ENCODE data around the gene FIGLA. TPM values are rescaled to one million over a fixed set of nuclear protein-coding genes. Genes with fewer than 3 reads are reported as not detected.

FIGLA gene
- total RNA-seq, 1 experiment from 2014 or later: not detected

- no peak for TF ChIP-seq USF1 (CRISPR knock-in tag; IDR thresholded peaks at IDR 0.05)
- no peak for TF ChIP-seq ZNF317 (CRISPR knock-in tag; IDR thresholded peaks at IDR 0.05; ENCODE audit: borderline replicate concordance, low read depth)
- TF ChIP-seq ZNF232 (CRISPR knock-in tag; IDR thresholded peaks at IDR 0.05): no peak
- TF ChIP-seq E2F4 (CRISPR knock-in tag; IDR thresholded peaks at IDR 0.05; ENCODE audit: borderline replicate concordance, low read depth): no peak
- no peak for TF ChIP-seq AR (CRISPR knock-in tag; IDR thresholded peaks at IDR 0.05)
- TF ChIP-seq ZNF396 (CRISPR knock-in tag; IDR thresholded peaks at IDR 0.05; ENCODE audit: borderline replicate concordance): no peak
- no peak for TF ChIP-seq TCF7 (CRISPR knock-in tag; IDR thresholded peaks at IDR 0.05; ENCODE audit: low read depth)
- TF ChIP-seq ZNF423 (CRISPR knock-in tag; IDR thresholded peaks at IDR 0.05): no peak
- no peak for TF ChIP-seq ATF3 (CRISPR knock-in tag; conservative IDR thresholded peaks at IDR 0.05)
- TF ChIP-seq PRRX2 (CRISPR knock-in tag; IDR thresholded peaks at IDR 0.05): no peak
- no peak for TF ChIP-seq HMGXB4 (CRISPR knock-in tag; IDR thresholded peaks at IDR 0.05)
- TF ChIP-seq FOXK1 (CRISPR knock-in tag; IDR thresholded peaks at IDR 0.05): no peak
- TF ChIP-seq MAX (CRISPR knock-in tag; IDR thresholded peaks at IDR 0.05): no peak
- TF ChIP-seq ZMAT4 (CRISPR knock-in tag; IDR thresholded peaks at IDR 0.05): no peak
- TF ChIP-seq HMGA2 (CRISPR knock-in tag; IDR thresholded peaks at IDR 0.05): no peak
- no peak for TF ChIP-seq TP53 (CRISPR knock-in tag; IDR thresholded peaks at IDR 0.05)
- no peak for TF ChIP-seq NR1H2 (CRISPR knock-in tag; IDR thresholded peaks at IDR 0.05)
- TF ChIP-seq GRHL2 (CRISPR knock-in tag; IDR thresholded peaks at IDR 0.05; ENCODE audit: insufficient replicate concordance, severe bottlenecking): no peak
- no peak for TF ChIP-seq PREB (CRISPR knock-in tag; IDR thresholded peaks at IDR 0.05; ENCODE audit: borderline replicate concordance)
- H3K4me3 Mint-ChIP-seq: no peak overlapping the region
- peaks cover 36% of the 10 kb centered on the region for H3K27me3 Mint-ChIP-seq (ENCODE audit: low read depth)
- no peaks in the 10 kb centered on the region for H3K36me3 Mint-ChIP-seq
- ATAC-seq (no peak), DNase-seq (ENCODE audit: low spot score) (no peak)
- POLR2A ChIA-PET: no interaction called here
- no peaks in the 10 kb centered on the region for H3K4me1 Mint-ChIP-seq
- H3K9me3 Mint-ChIP-seq: no peaks in the 10 kb centered on the region
- CTCF ChIA-PET: interaction anchor here (1.2 to 1.7 kb wide), 4 partner anchors 16 to 151 kb away, joined by 3 to 5 read pairs (median 4); no protein-coding TSS in a partner anchor
- no peak overlapping the region for H3K27ac Mint-ChIP-seq
Observed at GRCh38 chr2:70808983-70809958, 18.8 kb upstream of the FIGLA start.

Data from WTC11 (cell line).